HepG2 (cell line): ENCODE results near the gene CLDN4. TPM values are rescaled to one million over a fixed set of nuclear protein-coding genes. Genes with fewer than 3 reads are reported as not detected.

Experiments
- ATAC-seq: fragments of 200-7000 bp; cut with Tn5 transposase; 3 replicates; pipeline ENCODE4 v1.9.1; 2020; ENCODE audit warnings: mild to moderate bottlenecking, moderate library complexity
- BruUV-seq: library from RNA; stranded (reverse); fragments of 400-500 nt; replicated peaks from 2 replicates; lab custom pipeline; 2021; lab: Mats Ljungman, UMichigan
- CTCF ChIA-PET: fragments of 300-600 bp; formaldehyde crosslinking; extraction: SDS; loops from one replicate; lab custom pipeline; 2021; ENCODE audit warnings: low total read pairs, inconsistent platforms, low intra/inter-chr PET ratio; lab: Yijun Ruan, JAX
- POLR2A ChIA-PET: fragments of 350-600 bp; sonication (Branson Sonifier 250); formaldehyde crosslinking; loops from one replicate; lab custom pipeline; 2020; ENCODE audit warnings: antibody characterized with exemption, inconsistent platforms; lab: Yijun Ruan, JAX
- DNase-seq: peaks from one replicate; pipeline ENCODE4 v3.0.0-alpha.2; 2015; ENCODE audit warnings: low spot score
- FAIRE-seq: peaks from 3 replicates; lab custom pipeline; 2011; peaks lifted over from hg19 to GRCh38; lab: Jason Lieb, UNC
- H2AFZ ChIP-seq: one replicate; pipeline ENCODE4 v1.6.1; 2011; ENCODE audit warnings: low read length, inconsistent platforms
- H3K27ac ChIP-seq: fragments of 300-600 bp; 3 replicates; pipeline ENCODE4 v1.8.0; 2011; ENCODE audit warnings: mixed run types, mild to moderate bottlenecking, mixed read lengths, low read length, inconsistent platforms; ENCODE audit not compliant: insufficient read depth; ENCODE audit errors: extremely low read length
- H3K27me3 ChIP-seq, 2 experiments: fragments of 200-600 bp in 1 of 2; 2 replicates in 1 of 2; 3 replicates in 1 of 2; pipeline versions ENCODE4 v1.6.0 to v1.8.0; 2011; ENCODE audit warnings: low read length in 2 of 2, mild to moderate bottlenecking in 2 of 2, moderate library complexity in 2 of 2, inconsistent platforms in 1 of 2; ENCODE audit not compliant: insufficient read depth in 2 of 2, control insufficient read depth in 1 of 2
- H3K36me3 ChIP-seq, 2 experiments: fragments of 200-600 bp in 1 of 2; replicated peaks in 1 of 2; 2 replicates in 1 of 2; 3 replicates in 1 of 2; pipeline versions ENCODE4 v1.5.1 to v1.8.0; 2011; ENCODE audit warnings: low read length in 2 of 2, inconsistent platforms in 1 of 2; ENCODE audit not compliant: insufficient read depth in 2 of 2, control insufficient read depth in 1 of 2
- H3K4me1 ChIP-seq: 2 replicates; pipeline ENCODE4 v1.5.1; 2012; ENCODE audit warnings: low read length, inconsistent platforms; ENCODE audit not compliant: insufficient read depth
- H3K4me2 ChIP-seq: 2 replicates; pipeline ENCODE4 v1.6.0; 2011; ENCODE audit warnings: low read depth, low read length, inconsistent platforms
- H3K4me3 ChIP-seq, 3 experiments: fragments of 200-600 bp in 1 of 3; sonication (generic), shearing (Covaris generic) in 1 of 3; replicated peaks in 1 of 3; 2 replicates each; pipeline ENCODE4 v1.5.1; 2011 to 2016; ENCODE audit warnings: low read length in 3 of 3, inconsistent platforms in 2 of 3, low read depth in 2 of 3, mild to moderate bottlenecking in 2 of 3, control low read depth in 1 of 3, mixed read lengths in 1 of 3; ENCODE audit not compliant: insufficient read depth in 1 of 3
- H3K79me2 ChIP-seq: one replicate; pipeline ENCODE4 v1.6.1; 2011; ENCODE audit warnings: low read length, inconsistent platforms; ENCODE audit not compliant: insufficient read depth
- H3K9ac ChIP-seq: 2 replicates; pipeline ENCODE4 v1.6.0; 2011; ENCODE audit warnings: mild to moderate bottlenecking, low read depth, low read length, inconsistent platforms; ENCODE audit not compliant: insufficient read depth
- H3K9me3 ChIP-seq: 2 replicates; pipeline ENCODE4 v1.5.1; 2012; ENCODE audit warnings: mild to moderate bottlenecking, low read length
- H4K20me1 ChIP-seq: 2 replicates; pipeline ENCODE4 v1.6.0; 2011; ENCODE audit warnings: inconsistent platforms, mild to moderate bottlenecking, low read length, moderate library complexity; ENCODE audit not compliant: insufficient read depth
- CBX2 ChIP-seq, 2 experiments: fragments of 200-600 bp in 1 of 2; sonication (generic); formaldehyde crosslinking in 1 of 2; IDR thresholded peaks; 2 replicates each; pipeline versions ENCODE4 v1.7.0 to v1.8.1; 2018 to 2022; ENCODE audit warnings: low read depth in 2 of 2, low read length in 1 of 2, mild to moderate bottlenecking in 1 of 2, missing genetic modification reagents in 1 of 2
- DMAP1 ChIP-seq: IDR thresholded peaks from 2 replicates; pipeline ENCODE4 v1.6.1; 2016
- GABPB1 ChIP-seq: IDR thresholded peaks from 2 replicates; pipeline ENCODE4 v1.6.1; 2016; ENCODE audit warnings: mild to moderate bottlenecking, missing genetic modification reagents, moderate library complexity, missing compliant biosample characterization
- GFI1 ChIP-seq: sonication (generic); formaldehyde crosslinking; IDR thresholded peaks from 2 replicates; pipeline ENCODE4 v1.5.0; 2020; ENCODE audit warnings: missing genetic modification reagents, mild to moderate bottlenecking, borderline replicate concordance
- IKZF4 ChIP-seq: sonication (generic); formaldehyde crosslinking; IDR thresholded peaks from 2 replicates; pipeline ENCODE4 v1.5.1; 2020; ENCODE audit warnings: borderline replicate concordance, mild to moderate bottlenecking, low read depth, missing genetic modification reagents; ENCODE audit errors: not compliant biosample characterization
- SAFB2 ChIP-seq: sonication (generic); formaldehyde crosslinking; IDR thresholded peaks from 2 replicates; pipeline ENCODE4 v1.5.1; 2020; ENCODE audit warnings: missing genetic modification reagents, low read depth, mild to moderate bottlenecking, borderline replicate concordance
- SUZ12 ChIP-seq: fragments of 150-350 bp; IDR thresholded peaks from 2 replicates; pipeline ENCODE4 v1.6.1; 2014; ENCODE audit warnings: low read depth, low read length
- TFE3 ChIP-seq: IDR thresholded peaks from 2 replicates; pipeline ENCODE4 v1.6.1; 2016
- THAP11 ChIP-seq: IDR thresholded peaks from 2 replicates; pipeline ENCODE4 v1.6.1; 2016; ENCODE audit warnings: missing biosample characterization, missing genetic modification reagents
- ZNF451 ChIP-seq: sonication (generic); formaldehyde crosslinking; IDR thresholded peaks from 2 replicates; pipeline ENCODE4 v1.5.0; 2020; ENCODE audit warnings: mild to moderate bottlenecking, missing genetic modification reagents
- WGBS: methylation state at CpG from one replicate; pipeline ENCODE4 v1.1.6; 2017; ENCODE audit warnings: low lambda C conversion rate; 5-methylcytosine and 5-hydroxymethylcytosine counted together
- in situ Hi-C: cut with HindIII; loops from 2 replicates; pipeline ENCODE4 v1.10.0; 2017; ENCODE audit warnings: low pct_unique_long_range_greater_than_20kb; ENCODE audit not compliant: extremely low pct_ligation_motif_present
- intact Hi-C: fragments of 100-400 bp; cut with micrococcal nuclease; formaldehyde crosslinking; loops from one replicate; pipeline ENCODE4 v1.10.0; 2022; ENCODE audit not compliant: unreplicated experiment
- polyA plus RNA-seq, 8 experiments: library from polyadenylated mRNA; depleted of rRNA in 3 of 8; stranded (reverse) in 7 of 8; unstranded in 1 of 8; fragments of >200 nt; fragmentation: Illumina TruSeq in 4 of 8; extraction: Trizol in 4 of 8; gene quantifications; 2 replicates each; pipeline versions ENCODE4 v1.2.1 to v1.2.3, GENCODE V29; 2011 to 2016; ENCODE audit warnings: low read depth in 4 of 8, missing spikeins in 1 of 8, mixed read lengths in 1 of 8; ENCODE audit not compliant: insufficient read depth in 1 of 8
- total RNA-seq, 5 experiments: library from RNA; depleted of rRNA; stranded (reverse); fragments of >200 nt; fragmentation: Illumina TruSeq; extraction: Trizol; gene quantifications; 2 replicates each; pipeline ENCODE4 v1.2.3, GENCODE V29; 2016; ENCODE audit warnings: low read depth in 1 of 5
- TF ChIP-seq, protein P1 (sequence below), 2 experiments: sonication (generic) in 1 of 2; formaldehyde crosslinking in 1 of 2; IDR thresholded peaks; 2 replicates each; pipeline versions ENCODE4 v1.5.1 to v1.6.1; 2011 to 2020; ENCODE audit warnings: borderline replicate concordance in 1 of 2, low read depth in 1 of 2, low read length in 1 of 2, mild to moderate bottlenecking in 1 of 2, missing genetic modification reagents in 1 of 2, moderate library complexity in 1 of 2

The CLDN4 gene
- total and polyA plus RNA-seq, 2 of the 13 experiments (the other 11 are each of a cell fraction or from before 2014, with no cell fraction given): 28.2 to 35.7 TPM

GRCh38 chr7:73861305-73861704 lies 30.5 kb downstream of the CLDN4 start (continued):
- TF ChIP-seq CBX2 (IDR thresholded peaks at IDR 0.05; ENCODE audit: low read depth, low read length): no peak
- no peak for TF ChIP-seq CBX2 (CRISPR knock-in tag; IDR thresholded peaks at IDR 0.05; ENCODE audit: low read depth)
- TF ChIP-seq THAP11 (CRISPR knock-in tag): no peak

GRCh38 chr7:73864981-73865711 lies 34.4 kb downstream of the CLDN4 start:
- Histone ChIP-seq H3K27ac (no peak overlapping the region), H3K36me3 (no peaks in the 10 kb centered on the region), H3K27me3 (peaks cover 3 to 8% of the 10 kb centered on the region in 2 experiments; a peak in 4 of 5 replicates), H3K4me1 (peaks cover 26% of the 10 kb centered on the region), H3K4me2 (no peak overlapping the region), H3K9me3 (no peaks in the 10 kb centered on the region), H3K79me2 (no peaks in the 10 kb centered on the region), H3K4me3 (no peak overlapping the region), H4K20me1 (no peaks in the 10 kb centered on the region), H2AFZ (no peak overlapping the region), H3K9ac (no peak overlapping the region)
- ChIA-PET POLR2A (no interaction called here), CTCF (interaction anchor here (1.6 to 1.7 kb wide), 2 partner anchors 114 to 161 kb away, joined by 12 read pairs; no protein-coding TSS in a partner anchor)
- DNase-seq (no peak), FAIRE-seq (no peak), ATAC-seq (no peak)
- in situ Hi-C loops: no loop called here
- intact Hi-C loops: no loop called here
- TF ChIP-seq SUZ12 (no peak), IKZF4 (CRISPR knock-in tag) (no peak), ZNF451 (no peak), GFI1 (CRISPR knock-in tag) (no peak), GABPB1 (no peak), TFE3 (CRISPR knock-in tag) (no peak), DMAP1 (CRISPR knock-in tag) (no peak), SAFB2 (CRISPR knock-in tag) (no peak)
- TF ChIP-seq, protein P1, sequence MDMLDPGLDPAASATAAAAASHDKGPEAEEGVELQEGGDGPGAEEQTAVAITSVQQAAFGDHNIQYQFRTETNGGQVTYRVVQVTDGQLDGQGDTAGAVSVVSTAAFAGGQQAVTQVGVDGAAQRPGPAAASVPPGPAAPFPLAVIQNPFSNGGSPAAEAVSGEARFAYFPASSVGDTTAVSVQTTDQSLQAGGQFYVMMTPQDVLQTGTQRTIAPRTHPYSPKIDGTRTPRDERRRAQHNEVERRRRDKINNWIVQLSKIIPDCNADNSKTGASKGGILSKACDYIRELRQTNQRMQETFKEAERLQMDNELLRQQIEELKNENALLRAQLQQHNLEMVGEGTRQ (IDR thresholded peaks at IDR 0.05; ENCODE audit: low read depth, low read length): no peak
- TF ChIP-seq, protein P1 (CRISPR knock-in tag; IDR thresholded peaks at IDR 0.05; ENCODE audit: borderline replicate concordance): no peak
- 5% methylated on average over 2 of the region's 8 CpGs for WGBS
- no TSS peak for BruUV-seq
